HepG2 (cell line): ENCODE results near the gene IWS1. TPM values are rescaled to one million over a fixed set of nuclear protein-coding genes. Genes with fewer than 3 reads are reported as not detected.
A peak's percentile ranks its signal among the peaks of the same experiment; 100 is the strongest.

Experiments used
- KDM5B ChIP-seq: sonication (generic); formaldehyde crosslinking; IDR thresholded peaks from 2 replicates; pipeline ENCODE4 v1.4.0; 2020; ENCODE audit warnings: missing genetic modification reagents, mild to moderate bottlenecking, borderline replicate concordance
- KMT2A ChIP-seq: sonication (generic); formaldehyde crosslinking; IDR thresholded peaks from 2 replicates; pipeline ENCODE4 v1.4.0; 2020; ENCODE audit warnings: missing genetic modification reagents
- MIER2 ChIP-seq: IDR thresholded peaks from 2 replicates; pipeline ENCODE4 v1.6.1; 2016; ENCODE audit warnings: missing biosample characterization, missing genetic modification reagents
- MTF2 ChIP-seq: sonication (generic); formaldehyde crosslinking; IDR thresholded peaks from 2 replicates; pipeline ENCODE4 v1.5.0; 2020; ENCODE audit warnings: missing genetic modification reagents, borderline replicate concordance
- NCOR1 ChIP-seq: fragments of 200-600 bp; sonication (generic); IDR thresholded peaks from 2 replicates; pipeline ENCODE4 v1.7.0; 2017; ENCODE audit warnings: antibody characterized with exemption, low read length, borderline replicate concordance
- PTBP1 ChIP-seq: fragments of 200-400 bp; formaldehyde crosslinking; IDR thresholded peaks from 2 replicates; pipeline ENCODE4 v1.6.1; 2018; ENCODE audit warnings: low read length, low read depth; ENCODE audit not compliant: poor library complexity, severe bottlenecking
- SNRNP70 ChIP-seq: fragments of 200-400 bp; formaldehyde crosslinking; IDR thresholded peaks from 2 replicates; pipeline ENCODE4 v1.6.1; 2017; ENCODE audit warnings: mild to moderate bottlenecking, low read depth, low read length, moderate library complexity
- SP4 ChIP-seq: sonication (generic); formaldehyde crosslinking; IDR thresholded peaks from 2 replicates; pipeline ENCODE4 v1.8.1; 2023; ENCODE audit warnings: mild to moderate bottlenecking, missing genetic modification reagents
- SRSF9 ChIP-seq: fragments of 200-400 bp; formaldehyde crosslinking; IDR thresholded peaks from 2 replicates; pipeline ENCODE4 v1.6.1; 2018; ENCODE audit warnings: borderline replicate concordance, mild to moderate bottlenecking, low read depth, low read length; ENCODE audit not compliant: insufficient read depth, poor library complexity, severe bottlenecking
- ZBTB20 ChIP-seq: sonication (generic); formaldehyde crosslinking; IDR thresholded peaks from 2 replicates; pipeline ENCODE4 v1.8.1; 2023; ENCODE audit warnings: missing genetic modification reagents, low read depth, mild to moderate bottlenecking, borderline replicate concordance
- ZIK1 ChIP-seq: sonication (generic); formaldehyde crosslinking; IDR thresholded peaks from 2 replicates; pipeline ENCODE4 v1.5.0; 2020; ENCODE audit warnings: mild to moderate bottlenecking, low read depth, missing genetic modification reagents, borderline replicate concordance
- ZNF343 ChIP-seq: sonication (generic); formaldehyde crosslinking; IDR thresholded peaks from 2 replicates; pipeline ENCODE4 v1.4.0; 2020; ENCODE audit warnings: mild to moderate bottlenecking, missing genetic modification reagents
- ZNF776 ChIP-seq: sonication (generic); formaldehyde crosslinking; IDR thresholded peaks from 2 replicates; pipeline ENCODE4 v1.4.0; 2020; ENCODE audit warnings: mild to moderate bottlenecking, missing genetic modification reagents
- polyA plus RNA-seq, 8 experiments: library from polyadenylated mRNA; depleted of rRNA in 3 of 8; stranded (reverse) in 7 of 8; unstranded in 1 of 8; fragments of >200 nt; fragmentation: Illumina TruSeq in 4 of 8; extraction: Trizol in 4 of 8; gene quantifications; 2 replicates each; pipeline versions ENCODE4 v1.2.1 to v1.2.3, GENCODE V29; 2011 to 2016; ENCODE audit warnings: low read depth in 4 of 8, missing spikeins in 1 of 8, mixed read lengths in 1 of 8; ENCODE audit not compliant: insufficient read depth in 1 of 8
- total RNA-seq, 5 experiments: library from RNA; depleted of rRNA; stranded (reverse); fragments of >200 nt; fragmentation: Illumina TruSeq; extraction: Trizol; gene quantifications; 2 replicates each; pipeline ENCODE4 v1.2.3, GENCODE V29; 2016; ENCODE audit warnings: low read depth in 1 of 5
- TF ChIP-seq, protein P1 (sequence below), 2 experiments: fragments of 450-650 bp in 1 of 2; sonication (generic) in 1 of 2; formaldehyde crosslinking in 1 of 2; IDR thresholded peaks; 2 replicates each; pipeline versions ENCODE4 v1.6.1 to v1.8.0; 2016 to 2022; ENCODE audit warnings: antibody characterized with exemption in 1 of 2, mild to moderate bottlenecking in 1 of 2, missing genetic modification reagents in 1 of 2
- TF ChIP-seq, protein P2 (sequence below): sonication (generic); formaldehyde crosslinking; IDR thresholded peaks from 2 replicates; pipeline ENCODE4 v1.8.1; 2023; ENCODE audit warnings: missing genetic modification reagents, mild to moderate bottlenecking, borderline replicate concordance
- TF ChIP-seq, protein P3 (sequence below): sonication (generic); formaldehyde crosslinking; IDR thresholded peaks from 2 replicates; pipeline ENCODE4 v1.4.0; 2020; ENCODE audit warnings: mild to moderate bottlenecking, low read depth, missing genetic modification reagents

IWS1 gene
- total and polyA plus RNA-seq, 2 of the 13 experiments (the other 11 are each of a cell fraction or from before 2014, with no cell fraction given), result 28.9 to 62.3 TPM

DNA sequence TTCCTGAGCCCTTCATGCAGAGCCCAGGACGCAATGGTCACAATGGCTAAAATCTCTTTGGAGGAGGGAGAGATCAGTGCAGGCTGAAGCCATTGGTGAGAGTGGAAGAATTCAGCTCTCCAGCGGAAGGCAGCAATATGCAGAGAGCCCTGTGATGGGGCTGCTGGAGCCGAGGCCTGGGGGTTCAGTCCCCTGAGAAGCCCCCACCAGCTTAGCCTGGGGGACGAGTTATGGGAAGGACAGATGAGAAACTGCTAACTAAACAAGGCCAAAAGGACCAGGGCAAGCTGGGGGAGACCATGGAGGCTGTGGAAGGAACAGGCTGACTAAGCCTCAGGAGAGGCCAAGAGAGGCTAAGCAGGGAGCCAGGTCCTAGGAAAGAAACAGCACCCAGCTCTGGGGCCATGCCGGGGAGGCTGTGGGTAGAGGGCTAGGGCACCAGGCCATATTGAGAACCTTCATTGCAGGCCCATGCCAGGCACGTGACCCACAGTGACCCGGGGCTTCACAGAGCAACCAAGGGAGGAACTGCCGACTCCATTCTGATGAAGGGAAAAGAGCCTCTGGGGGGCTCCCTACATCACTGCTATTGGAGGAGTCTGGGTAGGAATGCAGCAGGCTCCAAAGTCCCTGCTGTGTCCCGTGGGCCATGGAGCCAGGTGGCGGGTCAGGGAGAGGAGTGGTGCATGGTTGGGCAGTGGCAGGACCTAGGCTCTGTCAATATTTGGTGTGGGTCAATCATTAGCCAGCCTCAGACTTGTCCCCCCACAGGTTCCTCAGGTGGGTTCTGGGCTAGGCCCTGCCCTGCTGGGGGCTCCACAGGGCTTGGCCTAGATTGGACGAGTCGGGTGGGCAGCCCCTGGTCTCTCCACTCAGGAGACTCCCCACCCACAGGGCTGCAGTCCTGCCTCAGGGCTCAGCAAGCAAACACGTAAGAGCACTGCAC is 88.2 kb downstream of the IWS1 start (continued):
- TF ChIP-seq, protein P1, sequence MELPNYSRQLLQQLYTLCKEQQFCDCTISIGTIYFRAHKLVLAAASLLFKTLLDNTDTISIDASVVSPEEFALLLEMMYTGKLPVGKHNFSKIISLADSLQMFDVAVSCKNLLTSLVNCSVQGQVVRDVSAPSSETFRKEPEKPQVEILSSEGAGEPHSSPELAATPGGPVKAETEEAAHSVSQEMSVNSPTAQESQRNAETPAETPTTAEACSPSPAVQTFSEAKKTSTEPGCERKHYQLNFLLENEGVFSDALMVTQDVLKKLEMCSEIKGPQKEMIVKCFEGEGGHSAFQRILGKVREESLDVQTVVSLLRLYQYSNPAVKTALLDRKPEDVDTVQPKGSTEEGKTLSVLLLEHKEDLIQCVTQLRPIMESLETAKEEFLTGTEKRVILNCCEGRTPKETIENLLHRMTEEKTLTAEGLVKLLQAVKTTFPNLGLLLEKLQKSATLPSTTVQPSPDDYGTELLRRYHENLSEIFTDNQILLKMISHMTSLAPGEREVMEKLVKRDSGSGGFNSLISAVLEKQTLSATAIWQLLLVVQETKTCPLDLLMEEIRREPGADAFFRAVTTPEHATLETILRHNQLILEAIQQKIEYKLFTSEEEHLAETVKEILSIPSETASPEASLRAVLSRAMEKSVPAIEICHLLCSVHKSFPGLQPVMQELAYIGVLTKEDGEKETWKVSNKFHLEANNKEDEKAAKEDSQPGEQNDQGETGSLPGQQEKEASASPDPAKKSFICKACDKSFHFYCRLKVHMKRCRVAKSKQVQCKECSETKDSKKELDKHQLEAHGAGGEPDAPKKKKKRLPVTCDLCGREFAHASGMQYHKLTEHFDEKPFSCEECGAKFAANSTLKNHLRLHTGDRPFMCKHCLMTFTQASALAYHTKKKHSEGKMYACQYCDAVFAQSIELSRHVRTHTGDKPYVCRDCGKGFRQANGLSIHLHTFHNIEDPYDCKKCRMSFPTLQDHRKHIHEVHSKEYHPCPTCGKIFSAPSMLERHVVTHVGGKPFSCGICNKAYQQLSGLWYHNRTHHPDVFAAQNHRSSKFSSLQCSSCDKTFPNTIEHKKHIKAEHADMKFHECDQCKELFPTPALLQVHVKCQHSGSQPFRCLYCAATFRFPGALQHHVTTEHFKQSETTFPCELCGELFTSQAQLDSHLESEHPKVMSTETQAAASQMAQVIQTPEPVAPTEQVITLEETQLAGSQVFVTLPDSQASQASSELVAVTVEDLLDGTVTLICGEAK (IDR thresholded peaks at IDR 0.05), result no peak
- TF ChIP-seq, protein P1 (CRISPR knock-in tag; IDR thresholded peaks at IDR 0.05), result peak; percentile 56
- TF ChIP-seq SP4 (CRISPR knock-in tag) (no peak; the same call in 1 of the 2 replicates), ZNF776 (CRISPR knock-in tag) (no peak), KDM5B (CRISPR knock-in tag) (peak; percentile 64), SNRNP70 (no peak), NCOR1 (peak; percentile 78; the same call in 1 of the 2 replicates), PTBP1 (no peak), ZNF343 (peak; percentile 93; the same call in 1 of the 2 replicates), ZIK1 (CRISPR knock-in tag) (peak; percentile 94), MTF2 (CRISPR knock-in tag) (no peak; the same call in 1 of the 2 replicates), MIER2 (CRISPR knock-in tag) (peak; percentile 78), KMT2A (no peak; the same call in 1 of the 2 replicates), ZBTB20 (CRISPR knock-in tag) (peak; percentile 50; the same call in 1 of the 2 replicates), SRSF9 (no peak)
- TF ChIP-seq, protein P2, sequence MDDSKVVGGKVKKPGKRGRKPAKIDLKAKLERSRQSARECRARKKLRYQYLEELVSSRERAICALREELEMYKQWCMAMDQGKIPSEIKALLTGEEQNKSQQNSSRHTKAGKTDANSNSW (CRISPR knock-in tag), result no peak
- TF ChIP-seq, protein P3, sequence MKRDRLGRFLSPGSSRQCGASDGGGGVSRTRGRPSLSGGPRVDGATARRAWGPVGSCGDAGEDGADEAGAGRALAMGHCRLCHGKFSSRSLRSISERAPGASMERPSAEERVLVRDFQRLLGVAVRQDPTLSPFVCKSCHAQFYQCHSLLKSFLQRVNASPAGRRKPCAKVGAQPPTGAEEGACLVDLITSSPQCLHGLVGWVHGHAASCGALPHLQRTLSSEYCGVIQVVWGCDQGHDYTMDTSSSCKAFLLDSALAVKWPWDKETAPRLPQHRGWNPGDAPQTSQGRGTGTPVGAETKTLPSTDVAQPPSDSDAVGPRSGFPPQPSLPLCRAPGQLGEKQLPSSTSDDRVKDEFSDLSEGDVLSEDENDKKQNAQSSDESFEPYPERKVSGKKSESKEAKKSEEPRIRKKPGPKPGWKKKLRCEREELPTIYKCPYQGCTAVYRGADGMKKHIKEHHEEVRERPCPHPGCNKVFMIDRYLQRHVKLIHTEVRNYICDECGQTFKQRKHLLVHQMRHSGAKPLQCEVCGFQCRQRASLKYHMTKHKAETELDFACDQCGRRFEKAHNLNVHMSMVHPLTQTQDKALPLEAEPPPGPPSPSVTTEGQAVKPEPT (CRISPR knock-in tag), result peak; percentile 81
